GM21825 (cell line): Measurements from ENCODE around the gene BTN1A1.
"Not testable (repeated sequence)": the region's sequence is repeated elsewhere in the genome, so short reads cannot be mapped to it uniquely, and the experiment has no call there.

Source experiments
- ATAC-seq: cut with Tn5 transposase; IDR thresholded peaks from one replicate; pipeline ENCODE4 v1.9.1; 2021; ENCODE audit warnings: mild to moderate bottlenecking, moderate library complexity; ENCODE audit not compliant: unreplicated experiment

Gene BTN1A1

GRCh38 chr6:26507658-26508057, 7.6 kb downstream of the BTN1A1 start:
- ATAC-seq = no peak

- ATAC-seq = not testable (repeated sequence)
Measured at GRCh38 chr6:26511033-26511432, 10.9 kb downstream of the BTN1A1 start.

GRCh38 chr6:26514984-26515383, 14.9 kb downstream of the BTN1A1 start:
- ATAC-seq = no peak

- no peak for ATAC-seq
Measured at GRCh38 chr6:26516481-26517427, 16.7 kb downstream of the BTN1A1 start.

- no peak for ATAC-seq
Measured at GRCh38 chr6:26519359-26519758, 19.3 kb downstream of the BTN1A1 start.

GRCh38 chr6:26520237-26520849, 20.2 kb downstream of the BTN1A1 start:
- ATAC-seq = peak; percentile 29

- peak; percentile 52 for ATAC-seq
Measured at GRCh38 chr6:26520850-26521599, 20.9 kb downstream of the BTN1A1 start.

- ATAC-seq = peak; percentile 75
Measured at GRCh38 chr6:26521600-26522391, 21.7 kb downstream of the BTN1A1 start.

- ATAC-seq = not testable (repeated sequence)
Measured at GRCh38 chr6:26522486-26523228, 22.6 kb downstream of the BTN1A1 start.

GRCh38 chr6:26524314-26524713, 24.2 kb downstream of the BTN1A1 start:
- not testable (repeated sequence) for ATAC-seq

GRCh38 chr6:26524722-26525370, 24.7 kb downstream of the BTN1A1 start:
- no peak for ATAC-seq

GRCh38 chr6:26525838-26526237, 25.7 kb downstream of the BTN1A1 start:
- ATAC-seq = no peak

GRCh38 chr6:26526928-26527327, 26.8 kb downstream of the BTN1A1 start:
- ATAC-seq = no peak

GRCh38 chr6:26530203-26530602, 30.1 kb downstream of the BTN1A1 start:
- no peak for ATAC-seq

- no peak for ATAC-seq
Measured at GRCh38 chr6:26531897-26532296, 31.8 kb downstream of the BTN1A1 start.

- ATAC-seq = no peak
Measured at GRCh38 chr6:26532699-26533531, 32.8 kb downstream of the BTN1A1 start.

GRCh38 chr6:26533532-26533931, 33.4 kb downstream of the BTN1A1 start:
- ATAC-seq = no peak

- ATAC-seq = no peak
Measured at GRCh38 chr6:26534681-26535465, 34.8 kb downstream of the BTN1A1 start.
